Activated T-cell treated with anti-CD3 and anti-CD28 coated beads for 48 hours (primary cell): ENCODE data around the gene STXBP5L.
"Not testable (repeated sequence)": the region's sequence is repeated elsewhere in the genome, so short reads cannot be mapped to it uniquely, and the experiment has no call there.

ENCODE experiments used
- DNase-seq: peaks from one replicate; pipeline ENCODE4 v3.0.0-alpha.2; 2020; ENCODE audit warnings: low read depth

The STXBP5L gene

DNA sequence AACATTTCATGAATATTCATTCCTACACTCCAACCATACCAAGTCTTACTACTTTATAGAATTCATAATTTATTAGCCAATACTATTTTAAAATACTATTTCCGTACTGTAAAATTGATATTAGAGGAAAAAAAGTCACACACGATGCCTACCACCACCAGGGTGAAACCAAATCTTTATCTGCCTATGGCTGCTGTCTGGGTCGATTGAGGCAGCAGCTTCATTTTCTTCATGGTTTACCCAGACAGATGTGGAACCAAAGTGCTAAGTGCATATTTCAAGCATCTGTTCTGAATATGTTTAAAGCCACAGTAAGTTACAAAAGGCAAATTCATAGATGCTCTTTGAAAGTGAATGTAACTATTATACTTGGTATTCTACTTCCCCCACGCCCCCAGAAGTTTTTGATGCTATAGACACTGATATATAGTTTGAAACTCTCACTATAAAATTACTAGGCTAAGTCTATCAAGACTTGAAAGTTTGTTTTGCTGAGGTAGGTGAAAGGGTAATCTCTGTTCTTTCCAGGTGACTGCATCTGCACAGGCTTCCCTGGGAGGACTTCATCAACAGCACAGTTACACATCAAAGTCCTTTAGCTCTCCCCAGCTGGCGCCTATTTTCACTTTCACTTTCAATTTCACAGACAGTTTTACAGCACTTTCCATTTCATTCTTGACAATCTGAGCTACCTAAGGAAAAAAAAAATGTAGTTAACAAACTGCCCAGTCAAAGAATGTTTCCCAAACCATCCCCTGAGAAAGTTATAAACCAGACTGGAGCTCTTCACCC lies 523.9 kb downstream of the STXBP5L start:
- DNase-seq: no peak

DNA sequence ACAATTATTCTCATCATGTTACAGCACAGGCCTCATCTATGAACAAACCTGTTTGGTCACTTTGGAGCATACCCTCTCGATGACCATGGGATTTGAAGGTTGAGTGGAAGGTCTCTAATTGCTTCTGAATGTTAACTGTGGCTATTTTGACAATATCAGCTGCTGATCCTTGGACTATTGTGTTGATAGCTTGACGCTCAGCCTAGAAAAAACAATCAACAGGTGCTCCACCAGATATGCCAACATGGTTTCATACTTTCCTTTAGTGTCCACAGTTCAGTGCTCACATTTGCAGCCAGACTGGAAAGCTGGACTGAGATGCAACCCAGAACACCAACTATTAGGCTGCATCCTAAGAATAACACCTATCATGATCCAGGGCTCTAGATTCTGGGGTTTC lies 528.1 kb downstream of the STXBP5L start:
- no peak for DNase-seq

- no peak for DNase-seq
Observed at GRCh38 chr3:121436641-121437040, 528.6 kb downstream of the STXBP5L start.

GRCh38 chr3:121443456-121443855 lies 535.5 kb downstream of the STXBP5L start:
- DNase-seq: no peak

GRCh38 chr3:121451752-121452151 lies 543.7 kb downstream of the STXBP5L start:
- not testable (repeated sequence) for DNase-seq

GRCh38 chr3:121462565-121462964 lies 554.6 kb downstream of the STXBP5L start:
- DNase-seq: no peak

DNA sequence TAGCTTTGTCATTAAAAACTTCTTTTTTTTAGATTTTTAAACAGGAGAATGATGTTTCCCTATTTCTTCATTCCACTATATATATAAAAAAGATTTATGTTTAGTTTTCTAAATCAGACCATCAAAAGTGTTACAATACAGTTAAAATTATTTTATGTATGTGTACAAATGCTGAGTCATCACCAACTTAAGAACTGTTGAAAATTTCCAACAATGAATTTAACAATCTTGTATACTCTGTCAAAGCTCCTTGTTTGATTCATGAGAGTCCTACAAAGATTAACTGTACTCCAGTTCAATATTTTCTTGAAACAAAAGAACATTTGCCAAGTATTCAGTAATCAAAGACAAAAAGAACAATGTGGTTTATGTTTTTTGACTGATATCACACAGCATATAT lies 555.7 kb downstream of the STXBP5L start:
- no peak for DNase-seq

GRCh38 chr3:121467085-121467484 lies 559.1 kb downstream of the STXBP5L start:
- no peak for DNase-seq

GRCh38 chr3:121473001-121473400 lies 565.0 kb downstream of the STXBP5L start:
- no peak for DNase-seq
